ENCODE data around the gene NIF3L1. TPM values are rescaled to one million over a fixed set of nuclear protein-coding genes. Genes with fewer than 3 reads are reported as not detected.

NIF3L1 gene
- total and polyA plus RNA-seq, 10 of the 15 experiments (the other 5 are each of a cell fraction or from before 2014, with no cell fraction given): 27.6 to 95.9 (median 53.8) TPM

- DNase-seq (ENCODE audit: low read depth, low spot score) (peak; percentile 72), ATAC-seq (peak; percentile 99), FAIRE-seq (no peak)
- WGBS (ENCODE audit: insufficient coverage, insufficient replicate concordance, low lambda C conversion rate, missing lambda C conversion rate): 1% methylated on average over 4 of the region's 4 CpGs
- ChIA-PET CTCF (interaction anchor here (0.5 to 8.2 kb wide), 28 partner anchors 9 to 418 kb away, joined by 3 to 256 read pairs (median 4); partner anchors contain the start of genes CASP10, HYCC2, NDUFB3 and NIF3L1), RAD21 (ENCODE audit: unreplicated experiment) (interaction anchor here (0.6 to 2.3 kb wide), 19 partner anchors 12 to 463 kb away, joined by 3 to 24 read pairs (median 4); partner anchors contain the start of genes CASP10, CLK1, NIF3L1 and ORC2), SMC1A (ENCODE audit: uncharacterized antibody, unreplicated experiment) (interaction anchor here (0.7 to 8.2 kb wide), 17 partner anchors 11 to 1277 kb away, joined by 3 to 144 read pairs (median 5); partner anchors contain the start of genes CASP10, CLK1, NIF3L1 and PPIL3), POLR2A (interaction anchor here (1.0 to 1.2 kb wide), 2 partner anchors 281 to 331 kb away, joined by 4 to 5 read pairs; partner anchors contain the start of gene CASP10)
- no peak overlapping the region for H3K27ac ChIP-seq (ENCODE audit: control insufficient read depth, insufficient read depth)
- no peaks in the 10 kb centered on the region for H3K79me2 ChIP-seq (ENCODE audit: control insufficient read depth, insufficient read depth, low read length)
- H3K36me3 ChIP-seq (ENCODE audit: control insufficient read depth in 2 of 2, insufficient read depth in 2 of 2, low read length in 1 of 2): peaks cover 6 to 36% of the 10 kb centered on the region in 2 experiments
- no peak overlapping the region for H3K4me3 ChIP-seq
- no peak overlapping the region for H3K4me2 ChIP-seq (ENCODE audit: control insufficient read depth, insufficient read depth)
- intact Hi-C loops (cut with micrococcal nuclease; ENCODE audit: unreplicated experiment): loop anchor here (1.0 to 5.0 kb wide), 4 partner anchors 188 to 331 kb away; no protein-coding TSS in a partner anchor
- peak overlapping the region; percentile 37 for H2AFZ ChIP-seq (ENCODE audit: control insufficient read depth, low read depth, low read length)
- no peaks in the 10 kb centered on the region for H3K27me3 ChIP-seq (replicated peaks in 1 of 2; ENCODE audit: control insufficient read depth in 2 of 2, insufficient read depth in 2 of 2, low read length in 1 of 2)
- TF ChIP-seq CTCF (IDR thresholded peaks at IDR 0.05 in 2 of 3, conservative IDR thresholded peaks at IDR 0.05 in 1 of 3; ENCODE audit: control insufficient read depth in 2 of 3, extremely low read depth in 1 of 3, insufficient read depth in 1 of 3, low read depth in 3 of 3, low read length in 3 of 3) (peak; percentile 71 to 90 (median 87); a peak in 5 of 6 replicates), SKIL (IDR thresholded peaks at IDR 0.05; ENCODE audit: low read depth, poor library complexity, severe bottlenecking) (peak; percentile 23), HDGF (IDR thresholded peaks at IDR 0.05) (peak; percentile 34), SMARCA5 (IDR thresholded peaks at IDR 0.05) (peak; percentile 71; the same call in 1 of the 2 replicates), RAD21 (IDR thresholded peaks at IDR 0.05; ENCODE audit: insufficient read depth, low read depth, low read length) (peak; percentile 76), SMC3 (IDR thresholded peaks at IDR 0.05; ENCODE audit: borderline replicate concordance, low read length) (peak; percentile 85), POU2F2 (IDR thresholded peaks at IDR 0.05; ENCODE audit: borderline replicate concordance, low read depth, low read length) (peak; percentile 68; the same call in 1 of the 3 replicates), ZNF274 (IDR thresholded peaks at IDR 0.05; ENCODE audit: insufficient read depth, insufficient read length) (no peak), IRF4 (IDR thresholded peaks at IDR 0.05; ENCODE audit: low read depth, low read length) (0 out of 2 replicates have a peak, but pooled peaks have one; percentile 25), ZNF217 (IDR thresholded peaks at IDR 0.05) (no peak), ELK1 (IDR thresholded peaks at IDR 0.05; ENCODE audit: low read depth, low read length) (no peak), YY1 (IDR thresholded peaks at IDR 0.05; ENCODE audit: low read depth, low read length) (peak; percentile 67), NBN (IDR thresholded peaks at IDR 0.05) (peak; percentile 51; the same call in 1 of the 2 replicates)
- TF ChIP-seq, protein P1, sequence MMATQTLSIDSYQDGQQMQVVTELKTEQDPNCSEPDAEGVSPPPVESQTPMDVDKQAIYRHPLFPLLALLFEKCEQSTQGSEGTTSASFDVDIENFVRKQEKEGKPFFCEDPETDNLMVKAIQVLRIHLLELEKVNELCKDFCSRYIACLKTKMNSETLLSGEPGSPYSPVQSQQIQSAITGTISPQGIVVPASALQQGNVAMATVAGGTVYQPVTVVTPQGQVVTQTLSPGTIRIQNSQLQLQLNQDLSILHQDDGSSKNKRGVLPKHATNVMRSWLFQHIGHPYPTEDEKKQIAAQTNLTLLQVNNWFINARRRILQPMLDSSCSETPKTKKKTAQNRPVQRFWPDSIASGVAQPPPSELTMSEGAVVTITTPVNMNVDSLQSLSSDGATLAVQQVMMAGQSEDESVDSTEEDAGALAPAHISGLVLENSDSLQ (IDR thresholded peaks at IDR 0.05): no peak
- no TSS peak for BruUV-seq (replicated peaks)
- H3K9ac ChIP-seq (ENCODE audit: control insufficient read depth, insufficient read depth, low read length): no peak overlapping the region
- H3K4me1 ChIP-seq (ENCODE audit: control insufficient read depth, insufficient read depth, low read length): no peaks in the 10 kb centered on the region
- H3K9me3 ChIP-seq (replicated peaks; ENCODE audit: control insufficient read depth, insufficient read depth, low read length): no peaks in the 10 kb centered on the region
- in situ Hi-C loops (cut with MboI): no loop called here
- H4K20me1 ChIP-seq (ENCODE audit: control insufficient read depth, insufficient read depth): no peaks in the 10 kb centered on the region
These were observed 12.4 kb downstream of the NIF3L1 start for GRCh38 chr2:200901459-200902072.
